ENCODE measurements around the gene CFAP210. TPM values are rescaled to one million over a fixed set of nuclear protein-coding genes. Genes with fewer than 3 reads are reported as not detected.

The CFAP210 gene
- total RNA-seq, 1 donor, result not detected

- H3K4me3 ChIP-seq (ENCODE audit: low read depth, low read length), result no peak overlapping the region
- DNase-seq (ENCODE audit: low read depth), result no peak
- TF ChIP-seq, protein P1, sequence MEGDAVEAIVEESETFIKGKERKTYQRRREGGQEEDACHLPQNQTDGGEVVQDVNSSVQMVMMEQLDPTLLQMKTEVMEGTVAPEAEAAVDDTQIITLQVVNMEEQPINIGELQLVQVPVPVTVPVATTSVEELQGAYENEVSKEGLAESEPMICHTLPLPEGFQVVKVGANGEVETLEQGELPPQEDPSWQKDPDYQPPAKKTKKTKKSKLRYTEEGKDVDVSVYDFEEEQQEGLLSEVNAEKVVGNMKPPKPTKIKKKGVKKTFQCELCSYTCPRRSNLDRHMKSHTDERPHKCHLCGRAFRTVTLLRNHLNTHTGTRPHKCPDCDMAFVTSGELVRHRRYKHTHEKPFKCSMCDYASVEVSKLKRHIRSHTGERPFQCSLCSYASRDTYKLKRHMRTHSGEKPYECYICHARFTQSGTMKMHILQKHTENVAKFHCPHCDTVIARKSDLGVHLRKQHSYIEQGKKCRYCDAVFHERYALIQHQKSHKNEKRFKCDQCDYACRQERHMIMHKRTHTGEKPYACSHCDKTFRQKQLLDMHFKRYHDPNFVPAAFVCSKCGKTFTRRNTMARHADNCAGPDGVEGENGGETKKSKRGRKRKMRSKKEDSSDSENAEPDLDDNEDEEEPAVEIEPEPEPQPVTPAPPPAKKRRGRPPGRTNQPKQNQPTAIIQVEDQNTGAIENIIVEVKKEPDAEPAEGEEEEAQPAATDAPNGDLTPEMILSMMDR (IDR thresholded peaks at IDR 0.05; ENCODE audit: insufficient read depth, low read depth, low read length), result no peak
Observed at GRCh38 chr2:169658877-169659276, 35.3 kb downstream of the CFAP210 start.

- DNase-seq (ENCODE audit: low read depth), result no peak
- no peak overlapping the region for H3K4me3 ChIP-seq (ENCODE audit: low read depth, low read length)
- TF ChIP-seq, protein P1 (IDR thresholded peaks at IDR 0.05; ENCODE audit: insufficient read depth, low read depth, low read length), result no peak
Observed at GRCh38 chr2:169656164-169656563, 38.0 kb downstream of the CFAP210 start.

- no peak overlapping the region for H3K4me3 ChIP-seq (ENCODE audit: low read depth, low read length)
- no peak for DNase-seq (ENCODE audit: low read depth)
- TF ChIP-seq, protein P1 (IDR thresholded peaks at IDR 0.05; ENCODE audit: insufficient read depth, low read depth, low read length), result no peak
Observed at GRCh38 chr2:169653636-169654035, 40.6 kb downstream of the CFAP210 start.

- no peak for DNase-seq (ENCODE audit: low read depth)
- TF ChIP-seq, protein P1 (IDR thresholded peaks at IDR 0.05; ENCODE audit: insufficient read depth, low read depth, low read length), result no peak
- H3K4me3 ChIP-seq (ENCODE audit: low read depth, low read length), result no peak overlapping the region
Observed at GRCh38 chr2:169649278-169649677, 44.9 kb downstream of the CFAP210 start.

- no peak for DNase-seq (ENCODE audit: low read depth)
- no peak overlapping the region for H3K4me3 ChIP-seq (ENCODE audit: low read depth, low read length)
- TF ChIP-seq, protein P1 (IDR thresholded peaks at IDR 0.05; ENCODE audit: insufficient read depth, low read depth, low read length), result no peak
Observed at GRCh38 chr2:169647496-169647895, 46.7 kb downstream of the CFAP210 start.

DNA sequence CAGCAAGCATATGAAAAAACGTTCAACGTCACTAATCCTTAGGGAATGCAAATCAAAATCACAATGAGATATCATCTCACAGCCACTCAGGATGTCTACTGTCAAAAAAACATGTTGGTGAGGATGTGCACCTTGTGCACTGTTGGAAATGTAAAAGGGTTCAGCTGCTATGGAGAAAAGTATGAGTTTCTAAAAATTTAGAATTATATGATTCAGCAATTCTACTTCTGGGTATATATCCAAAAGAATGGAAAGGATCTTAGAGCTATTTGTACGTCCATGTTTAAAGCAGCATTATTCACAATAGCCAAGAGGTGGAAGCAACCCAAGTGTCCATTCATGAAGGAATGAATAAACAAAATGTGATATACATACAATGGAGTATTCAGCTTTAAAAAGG lies 50.0 kb downstream of the CFAP210 start:
- TF ChIP-seq, protein P1 (IDR thresholded peaks at IDR 0.05; ENCODE audit: insufficient read depth, low read depth, low read length), result no peak
- no peak overlapping the region for H3K4me3 ChIP-seq (ENCODE audit: low read depth, low read length)
- no peak for DNase-seq (ENCODE audit: low read depth)

DNA sequence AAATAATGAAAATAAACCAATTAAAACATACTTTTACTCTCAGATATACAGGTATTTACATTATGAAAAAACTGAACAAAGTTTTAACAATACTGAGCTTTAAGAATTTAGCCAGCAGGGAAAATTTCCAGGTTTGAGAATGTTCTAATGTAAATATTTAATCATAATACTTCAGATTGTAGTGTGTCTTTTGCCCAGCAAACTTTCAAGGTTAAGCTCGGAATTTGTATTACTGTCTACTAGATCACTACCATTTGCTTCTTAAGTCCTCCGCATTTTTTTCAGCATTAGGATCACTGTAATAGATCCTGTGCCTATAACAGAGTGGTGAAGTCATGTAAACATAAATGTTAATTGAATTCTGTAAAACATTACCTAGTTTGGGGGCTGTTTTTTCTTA lies 52.7 kb downstream of the CFAP210 start:
- TF ChIP-seq, protein P1 (IDR thresholded peaks at IDR 0.05; ENCODE audit: insufficient read depth, low read depth, low read length), result no peak
- H3K4me3 ChIP-seq (ENCODE audit: low read depth, low read length), result no peak overlapping the region
- DNase-seq (ENCODE audit: low read depth), result no peak

Data from fibroblast of villous mesenchyme (primary cell).